Neural progenitor cell (in vitro differentiated cells): ENCODE data around the gene HSD3B1. TPM values are rescaled to one million over a fixed set of nuclear protein-coding genes. Genes with fewer than 3 reads are reported as not detected.

Experiments
- DNase-seq: peaks from one replicate; pipeline ENCODE4 v3.0.0-alpha.2; 2016; ENCODE audit warnings: low spot score
- H2AFZ ChIP-seq: fragments of 200-600 bp; sonication (generic); replicated peaks from 2 replicates; pipeline ENCODE4 v1.6.1; 2016; ENCODE audit warnings: antibody characterized with exemption
- H3F3A ChIP-seq: fragments of 200-600 bp; sonication (generic); 2 replicates; pipeline ENCODE4 v1.6.1; 2016; ENCODE audit warnings: antibody characterized with exemption, low read depth
- H3K27ac ChIP-seq: fragments of 200-600 bp; sonication (generic); 2 replicates; pipeline ENCODE4 v1.5.1; 2016; ENCODE audit warnings: mild to moderate bottlenecking
- H3K27me3 ChIP-seq: fragments of 200-600 bp; sonication (generic); 2 replicates; pipeline ENCODE4 v1.6.1; 2016; ENCODE audit warnings: mild to moderate bottlenecking, moderate library complexity
- H3K36me3 ChIP-seq: fragments of 200-600 bp; sonication (generic); 2 replicates; pipeline ENCODE4 v1.5.1; 2016
- H3K4me1 ChIP-seq: fragments of 200-600 bp; sonication (generic); 2 replicates; pipeline ENCODE4 v1.6.1; 2016; ENCODE audit warnings: mixed run types
- H3K4me2 ChIP-seq: fragments of 200-600 bp; sonication (generic); 2 replicates; pipeline ENCODE4 v1.6.1; 2016
- H3K4me3 ChIP-seq: fragments of 200-600 bp; sonication (generic); 2 replicates; pipeline ENCODE4 v1.5.1; 2016
- H3K79me2 ChIP-seq: fragments of 200-600 bp; sonication (generic); 2 replicates; pipeline ENCODE4 v1.6.1; 2016; ENCODE audit warnings: low read depth
- H3K9ac ChIP-seq: fragments of 200-600 bp; sonication (generic); 2 replicates; pipeline ENCODE4 v1.6.1; 2016
- H3K9me3 ChIP-seq: fragments of 200-600 bp; sonication (generic); 2 replicates; pipeline ENCODE4 v1.5.1; 2016; ENCODE audit warnings: low read depth
- H4K20me1 ChIP-seq: fragments of 200-600 bp; sonication (generic); 2 replicates; pipeline ENCODE4 v1.6.1; 2016; ENCODE audit warnings: low read depth
- H3K27ac Mint-ChIP-seq: 3 replicates; pipeline ENCODE4 v1.8.0; 2021; ENCODE audit warnings: mixed read lengths
- H3K27me3 Mint-ChIP-seq: 2 replicates; pipeline ENCODE4 v1.8.0; 2022; ENCODE audit warnings: low read depth, mild to moderate bottlenecking, inconsistent platforms, moderate library complexity, mixed read lengths; ENCODE audit not compliant: insufficient read depth
- H3K36me3 Mint-ChIP-seq: 3 replicates; pipeline ENCODE4 v1.8.0; 2021; ENCODE audit warnings: mixed read lengths
- H3K4me1 Mint-ChIP-seq: 3 replicates; pipeline ENCODE4 v1.8.0; 2021; ENCODE audit warnings: mixed read lengths
- H3K4me3 Mint-ChIP-seq: 3 replicates; pipeline ENCODE4 v1.8.0; 2021; ENCODE audit warnings: mild to moderate bottlenecking, moderate library complexity, mixed read lengths
- H3K9me3 Mint-ChIP-seq: 3 replicates; pipeline ENCODE4 v1.8.0; 2020; ENCODE audit warnings: mixed read lengths
- EZH2 ChIP-seq: fragments of 200-600 bp; sonication (generic); IDR thresholded peaks from 2 replicates; pipeline ENCODE4 v1.6.1; 2017; ENCODE audit warnings: antibody characterized with exemption, mild to moderate bottlenecking, moderate library complexity
- EZH2phosphoT487 ChIP-seq: fragments of 200-600 bp; sonication (generic); IDR thresholded peaks from 2 replicates; pipeline ENCODE4 v1.6.1; 2017; ENCODE audit warnings: antibody characterized with exemption
- total RNA-seq: library from RNA; depleted of rRNA; stranded (reverse); fragments of >200 nt; gene quantifications from 2 replicates; pipeline ENCODE4 v1.2.3, GENCODE V29; 2015; ENCODE audit warnings: low replicate concordance
- TF ChIP-seq, protein P1 (sequence below): fragments of 200-600 bp; sonication (generic); IDR thresholded peaks from 2 replicates; pipeline ENCODE4 v1.5.1; 2017; ENCODE audit warnings: antibody characterized with exemption, mild to moderate bottlenecking

Gene HSD3B1
- total RNA-seq, 1 donor from 2014 or later = not detected

DNA sequence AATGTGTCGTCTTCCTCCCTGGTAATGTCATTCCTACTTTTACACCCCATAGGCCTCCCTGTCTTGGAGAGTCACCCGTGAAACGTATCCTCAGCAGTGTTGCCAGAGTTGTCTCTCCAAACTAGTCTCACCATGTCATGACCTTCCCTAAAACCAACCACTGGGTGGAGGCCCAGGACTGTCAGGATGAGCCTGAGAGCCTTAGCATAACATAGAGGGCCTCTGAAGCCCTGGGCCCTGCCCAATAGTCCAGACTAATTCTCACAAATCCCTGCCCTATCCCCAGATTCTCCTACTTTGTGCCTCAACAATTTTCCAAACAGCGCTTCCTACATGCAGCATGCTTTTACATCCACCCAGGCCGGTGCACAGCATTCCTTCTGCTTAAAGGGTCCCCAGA lies 29.3 kb upstream of the HSD3B1 start:
- Histone ChIP-seq H3K4me2 (no peak overlapping the region), H3K27me3 (no peaks in the 10 kb centered on the region), H3K79me2 (no peaks in the 10 kb centered on the region), H3K9me3 (no peaks in the 10 kb centered on the region), H3K9ac (no peak overlapping the region), H3K4me3 (no peak overlapping the region), H4K20me1 (no peaks in the 10 kb centered on the region), H2AFZ (no peak overlapping the region), H3K36me3 (no peaks in the 10 kb centered on the region), H3K4me1 (peaks cover 4% of the 10 kb centered on the region), H3F3A (no peaks in the 10 kb centered on the region), H3K27ac (no peak overlapping the region)
- H3K27me3 Mint-ChIP-seq = no peaks in the 10 kb centered on the region
- no peak overlapping the region for H3K4me3 Mint-ChIP-seq
- TF ChIP-seq EZH2phosphoT487 (no peak), EZH2 (no peak)
- TF ChIP-seq, protein P1, sequence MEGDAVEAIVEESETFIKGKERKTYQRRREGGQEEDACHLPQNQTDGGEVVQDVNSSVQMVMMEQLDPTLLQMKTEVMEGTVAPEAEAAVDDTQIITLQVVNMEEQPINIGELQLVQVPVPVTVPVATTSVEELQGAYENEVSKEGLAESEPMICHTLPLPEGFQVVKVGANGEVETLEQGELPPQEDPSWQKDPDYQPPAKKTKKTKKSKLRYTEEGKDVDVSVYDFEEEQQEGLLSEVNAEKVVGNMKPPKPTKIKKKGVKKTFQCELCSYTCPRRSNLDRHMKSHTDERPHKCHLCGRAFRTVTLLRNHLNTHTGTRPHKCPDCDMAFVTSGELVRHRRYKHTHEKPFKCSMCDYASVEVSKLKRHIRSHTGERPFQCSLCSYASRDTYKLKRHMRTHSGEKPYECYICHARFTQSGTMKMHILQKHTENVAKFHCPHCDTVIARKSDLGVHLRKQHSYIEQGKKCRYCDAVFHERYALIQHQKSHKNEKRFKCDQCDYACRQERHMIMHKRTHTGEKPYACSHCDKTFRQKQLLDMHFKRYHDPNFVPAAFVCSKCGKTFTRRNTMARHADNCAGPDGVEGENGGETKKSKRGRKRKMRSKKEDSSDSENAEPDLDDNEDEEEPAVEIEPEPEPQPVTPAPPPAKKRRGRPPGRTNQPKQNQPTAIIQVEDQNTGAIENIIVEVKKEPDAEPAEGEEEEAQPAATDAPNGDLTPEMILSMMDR = no peak
- no peak overlapping the region for H3K27ac Mint-ChIP-seq
- H3K4me1 Mint-ChIP-seq = no peaks in the 10 kb centered on the region
- no peak for DNase-seq
- no peaks in the 10 kb centered on the region for H3K36me3 Mint-ChIP-seq
- H3K9me3 Mint-ChIP-seq = no peaks in the 10 kb centered on the region

DNA sequence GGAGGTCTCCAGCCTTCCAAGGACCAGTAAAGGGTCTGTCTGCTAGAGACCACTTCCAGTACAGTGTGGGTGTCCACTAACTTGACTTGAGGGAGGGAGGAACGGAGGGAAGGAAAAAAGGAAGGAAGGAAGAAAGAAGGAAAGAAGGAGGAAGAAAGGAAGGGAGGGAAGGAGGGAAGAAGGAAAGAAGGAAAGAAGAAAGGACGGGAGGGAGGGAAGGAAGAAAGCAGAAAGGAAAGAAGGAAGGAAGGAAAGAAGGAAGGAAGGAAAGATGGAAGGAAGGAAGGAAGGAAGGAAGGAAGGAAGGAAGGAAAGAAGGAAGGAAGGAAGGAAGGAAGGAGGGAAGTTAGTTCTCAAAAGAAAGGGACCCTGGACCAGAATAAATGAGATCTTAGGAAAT lies 26.8 kb upstream of the HSD3B1 start:
- Histone ChIP-seq H3K4me2 (no peak overlapping the region), H3K9me3 (no peaks in the 10 kb centered on the region), H4K20me1 (no peaks in the 10 kb centered on the region), H3K36me3 (no peaks in the 10 kb centered on the region), H3K4me3 (no peak overlapping the region), H3K27me3 (no peaks in the 10 kb centered on the region), H3F3A (no peaks in the 10 kb centered on the region), H3K9ac (no peak overlapping the region), H3K27ac (no peak overlapping the region), H3K79me2 (no peaks in the 10 kb centered on the region), H2AFZ (no peak overlapping the region), H3K4me1 (peaks cover 4% of the 10 kb centered on the region)
- Mint-ChIP-seq H3K27me3 (no peaks in the 10 kb centered on the region), H3K27ac (no peak overlapping the region), H3K4me3 (no peak overlapping the region), H3K36me3 (no peaks in the 10 kb centered on the region), H3K9me3 (no peaks in the 10 kb centered on the region), H3K4me1 (peaks cover 3% of the 10 kb centered on the region)
- no peak for DNase-seq
- no peak for TF ChIP-seq EZH2
- TF ChIP-seq, protein P1 = no peak
- no peak for TF ChIP-seq EZH2phosphoT487

DNA sequence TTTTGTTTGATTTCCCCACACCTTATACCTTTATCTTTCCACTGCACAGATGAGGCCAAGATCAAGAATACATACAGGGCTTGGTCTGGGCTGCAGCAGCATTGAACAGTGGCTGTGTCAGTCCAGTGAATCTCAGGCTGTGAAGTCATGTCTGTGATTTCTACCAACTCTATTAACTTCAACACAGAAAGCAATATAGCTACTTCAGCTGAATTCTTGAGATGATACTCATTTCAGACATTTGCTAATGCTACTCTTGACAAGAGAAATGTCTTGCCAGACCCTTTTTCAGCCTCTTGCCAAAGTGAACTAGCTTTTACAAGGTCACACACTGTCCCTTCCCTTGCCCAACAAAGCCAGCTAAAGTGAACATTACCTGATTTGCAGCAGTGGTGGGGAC lies 25.1 kb upstream of the HSD3B1 start:
- Mint-ChIP-seq H3K27ac (no peak overlapping the region), H3K27me3 (no peaks in the 10 kb centered on the region), H3K4me3 (no peak overlapping the region), H3K4me1 (peaks cover 3% of the 10 kb centered on the region), H3K9me3 (no peaks in the 10 kb centered on the region), H3K36me3 (no peaks in the 10 kb centered on the region)
- H3K9ac ChIP-seq = no peak overlapping the region
- TF ChIP-seq EZH2phosphoT487 = no peak
- no peak for TF ChIP-seq EZH2
- TF ChIP-seq, protein P1 = no peak
- no peak overlapping the region for H3K27ac ChIP-seq
- no peaks in the 10 kb centered on the region for H3K36me3 ChIP-seq
- no peak overlapping the region for H3K4me2 ChIP-seq
- H3K9me3 ChIP-seq = no peaks in the 10 kb centered on the region
- no peak overlapping the region for H3K4me3 ChIP-seq
- H3F3A ChIP-seq = no peaks in the 10 kb centered on the region
- no peak overlapping the region for H2AFZ ChIP-seq
- no peaks in the 10 kb centered on the region for H4K20me1 ChIP-seq
- H3K4me1 ChIP-seq = no peaks in the 10 kb centered on the region
- no peaks in the 10 kb centered on the region for H3K79me2 ChIP-seq
- no peak for DNase-seq
- H3K27me3 ChIP-seq = no peaks in the 10 kb centered on the region
